ENCODE measurements around the gene PLEKHH3.

Gene PLEKHH3

GRCh38 chr17:42655528-42655927, 21.3 kb downstream of the PLEKHH3 start:
- H3K27ac ChIP-seq (replicated peaks) = no peak overlapping the region
- DNase-seq (ENCODE audit: low read depth in 1 of 2, low spot score in 1 of 2) = no peak
- H3K4me3 ChIP-seq (replicated peaks; ENCODE audit: insufficient read depth, low read length) = no peak overlapping the region
- TF ChIP-seq CTCF (IDR thresholded peaks at IDR 0.05; ENCODE audit: insufficient read depth, low read length) (no peak), POLR2AphosphoS5 (IDR thresholded peaks at IDR 0.05; ENCODE audit: low read depth) (no peak)
- H3K27me3 ChIP-seq (ENCODE audit: insufficient read depth, poor library complexity, severe bottlenecking) = peaks cover 4% of the 10 kb centered on the region

- H3K27me3 ChIP-seq (ENCODE audit: insufficient read depth, poor library complexity, severe bottlenecking) = peaks cover 2% of the 10 kb centered on the region
- no peak overlapping the region for H3K4me3 ChIP-seq (replicated peaks; ENCODE audit: insufficient read depth, low read length)
- TF ChIP-seq SPI1 (IDR thresholded peaks at IDR 0.05; ENCODE audit: borderline replicate concordance, low read depth) = no peak
- TF ChIP-seq GABPA (IDR thresholded peaks at IDR 0.05; ENCODE audit: low read depth) = no peak
- H3K27ac ChIP-seq (replicated peaks) = no peak overlapping the region
- DNase-seq (ENCODE audit: low read depth in 1 of 2, low spot score in 1 of 2) = no peak
Measured at GRCh38 chr17:42653179-42654124, 23.3 kb downstream of the PLEKHH3 start.

- no peak for DNase-seq (ENCODE audit: low read depth in 1 of 2, low spot score in 1 of 2)
- TF ChIP-seq REST (IDR thresholded peaks at IDR 0.05; ENCODE audit: insufficient replicate concordance, low read depth) = no peak
- no peak for TF ChIP-seq SPI1 (IDR thresholded peaks at IDR 0.05; ENCODE audit: borderline replicate concordance, low read depth)
- TF ChIP-seq GABPA (IDR thresholded peaks at IDR 0.05; ENCODE audit: low read depth) = no peak
- no peak for TF ChIP-seq POLR2AphosphoS5 (IDR thresholded peaks at IDR 0.05; ENCODE audit: low read depth)
- TF ChIP-seq CTCF (IDR thresholded peaks at IDR 0.05; ENCODE audit: insufficient read depth, low read length) = no peak
- Histone ChIP-seq H3K4me3 (replicated peaks; ENCODE audit: insufficient read depth, low read length) (no peak overlapping the region), H3K27me3 (ENCODE audit: insufficient read depth, poor library complexity, severe bottlenecking) (no peaks in the 10 kb centered on the region), H3K27ac (replicated peaks) (no peak overlapping the region)
Measured at GRCh38 chr17:42651392-42651791, 25.4 kb downstream of the PLEKHH3 start.

GRCh38 chr17:42647778-42648177, 29.0 kb downstream of the PLEKHH3 start:
- TF ChIP-seq GABPA (IDR thresholded peaks at IDR 0.05; ENCODE audit: low read depth) (no peak), SPI1 (IDR thresholded peaks at IDR 0.05; ENCODE audit: borderline replicate concordance, low read depth) (no peak), POLR2AphosphoS5 (IDR thresholded peaks at IDR 0.05; ENCODE audit: low read depth) (no peak), CTCF (IDR thresholded peaks at IDR 0.05; ENCODE audit: insufficient read depth, low read length) (no peak), REST (IDR thresholded peaks at IDR 0.05; ENCODE audit: insufficient replicate concordance, low read depth) (no peak)
- H3K4me3 ChIP-seq (replicated peaks; ENCODE audit: insufficient read depth, low read length) = no peak overlapping the region
- no peak for DNase-seq (ENCODE audit: low read depth in 1 of 2, low spot score in 1 of 2)
- no peaks in the 10 kb centered on the region for H3K27me3 ChIP-seq (ENCODE audit: insufficient read depth, poor library complexity, severe bottlenecking)
- no peak overlapping the region for H3K27ac ChIP-seq (replicated peaks)

All from HL-60 (cell line).